Mucosa of stomach (tissue), 1 donor: Measurements from ENCODE around the gene TJP3.

Experiments
- H3K27me3 ChIP-seq: one replicate; pipeline ENCODE4 v1.7.0; 2013; ENCODE audit warnings: mild to moderate bottlenecking, low read length; ENCODE audit not compliant: control insufficient read depth, insufficient read depth
- H3K36me3 ChIP-seq: one replicate; pipeline ENCODE4 v1.7.0; 2013; ENCODE audit warnings: low read length; ENCODE audit not compliant: control insufficient read depth, insufficient read depth
- H3K4me1 ChIP-seq: one replicate; pipeline ENCODE4 v1.7.0; 2013; ENCODE audit warnings: mild to moderate bottlenecking, low read length; ENCODE audit not compliant: control insufficient read depth, insufficient read depth
- H3K4me3 ChIP-seq: one replicate; pipeline ENCODE4 v1.7.0; 2013; ENCODE audit warnings: low read length
- H3K9ac ChIP-seq: one replicate; pipeline ENCODE4 v1.7.0; 2013; ENCODE audit warnings: mild to moderate bottlenecking, low read length, moderate library complexity
- H3K9me3 ChIP-seq: one replicate; pipeline ENCODE4 v1.7.0; 2013; ENCODE audit warnings: mild to moderate bottlenecking, low read length, moderate library complexity; ENCODE audit not compliant: control insufficient read depth
- donor health status: Pancreatic carcinoma.

The TJP3 gene

GRCh38 chr19:3712663-3713611 is 4.8 kb downstream of the TJP3 start:
- peak overlapping the region; percentile 14 for H3K4me3 ChIP-seq
- no peaks in the 10 kb centered on the region for H3K9me3 ChIP-seq
- H3K4me1 ChIP-seq, result peaks cover 43% of the 10 kb centered on the region
- H3K9ac ChIP-seq, result peak overlapping the region; percentile 53
- H3K27me3 ChIP-seq, result no peaks in the 10 kb centered on the region
- no peaks in the 10 kb centered on the region for H3K36me3 ChIP-seq

- Histone ChIP-seq H3K36me3 (no peaks in the 10 kb centered on the region), H3K4me3 (no peak overlapping the region), H3K9me3 (no peaks in the 10 kb centered on the region), H3K27me3 (peaks cover 3% of the 10 kb centered on the region), H3K4me1 (peaks cover 64% of the 10 kb centered on the region), H3K9ac (no peak overlapping the region)
These were observed 8.0 kb downstream of the TJP3 start for GRCh38 chr19:3716147-3716668.

GRCh38 chr19:3719868-3720267 is 11.7 kb downstream of the TJP3 start:
- H3K4me1 ChIP-seq, result peaks cover 56% of the 10 kb centered on the region
- peaks cover 13% of the 10 kb centered on the region for H3K27me3 ChIP-seq
- no peak overlapping the region for H3K9ac ChIP-seq
- H3K4me3 ChIP-seq, result no peak overlapping the region
- H3K9me3 ChIP-seq, result no peaks in the 10 kb centered on the region
- H3K36me3 ChIP-seq, result no peaks in the 10 kb centered on the region

GRCh38 chr19:3720349-3720917 is 12.2 kb downstream of the TJP3 start:
- peaks cover 62% of the 10 kb centered on the region for H3K4me1 ChIP-seq
- no peaks in the 10 kb centered on the region for H3K36me3 ChIP-seq
- H3K4me3 ChIP-seq, result peak overlapping the region; percentile 60
- peaks cover 13% of the 10 kb centered on the region for H3K27me3 ChIP-seq
- H3K9me3 ChIP-seq, result no peaks in the 10 kb centered on the region
- H3K9ac ChIP-seq, result peak overlapping the region; percentile 55

- Histone ChIP-seq H3K9ac (peak overlapping the region; percentile 63), H3K36me3 (no peaks in the 10 kb centered on the region), H3K4me1 (peaks cover 66% of the 10 kb centered on the region), H3K4me3 (peak overlapping the region; percentile 60), H3K9me3 (no peaks in the 10 kb centered on the region), H3K27me3 (peaks cover 13% of the 10 kb centered on the region)
These were observed 13.1 kb downstream of the TJP3 start for GRCh38 chr19:3721131-3721886.

GRCh38 chr19:3721887-3722442 is 13.8 kb downstream of the TJP3 start:
- H3K9me3 ChIP-seq, result no peaks in the 10 kb centered on the region
- no peaks in the 10 kb centered on the region for H3K36me3 ChIP-seq
- peaks cover 70% of the 10 kb centered on the region for H3K4me1 ChIP-seq
- peak overlapping the region; percentile 58 for H3K4me3 ChIP-seq
- H3K9ac ChIP-seq, result peak overlapping the region; percentile 63
- peaks cover 13% of the 10 kb centered on the region for H3K27me3 ChIP-seq

GRCh38 chr19:3722443-3723109 is 14.4 kb downstream of the TJP3 start:
- Histone ChIP-seq H3K36me3 (no peaks in the 10 kb centered on the region), H3K27me3 (peaks cover 13% of the 10 kb centered on the region), H3K9ac (peak overlapping the region; percentile 63), H3K4me3 (peak overlapping the region; percentile 58), H3K4me1 (peaks cover 72% of the 10 kb centered on the region), H3K9me3 (no peaks in the 10 kb centered on the region)

GRCh38 chr19:3723110-3723488 is 14.9 kb downstream of the TJP3 start:
- H3K4me3 ChIP-seq, result no peak overlapping the region
- H3K36me3 ChIP-seq, result no peaks in the 10 kb centered on the region
- no peak overlapping the region for H3K9ac ChIP-seq
- peaks cover 70% of the 10 kb centered on the region for H3K4me1 ChIP-seq
- peaks cover 13% of the 10 kb centered on the region for H3K27me3 ChIP-seq
- no peaks in the 10 kb centered on the region for H3K9me3 ChIP-seq

GRCh38 chr19:3723883-3724282 is 15.7 kb downstream of the TJP3 start:
- H3K9me3 ChIP-seq, result no peaks in the 10 kb centered on the region
- H3K4me3 ChIP-seq, result no peak overlapping the region
- no peak overlapping the region for H3K9ac ChIP-seq
- H3K36me3 ChIP-seq, result no peaks in the 10 kb centered on the region
- peaks cover 13% of the 10 kb centered on the region for H3K27me3 ChIP-seq
- peaks cover 70% of the 10 kb centered on the region for H3K4me1 ChIP-seq

GRCh38 chr19:3725121-3725520 is 16.9 kb downstream of the TJP3 start:
- no peaks in the 10 kb centered on the region for H3K36me3 ChIP-seq
- H3K9me3 ChIP-seq, result no peaks in the 10 kb centered on the region
- peaks cover 13% of the 10 kb centered on the region for H3K27me3 ChIP-seq
- no peak overlapping the region for H3K9ac ChIP-seq
- H3K4me1 ChIP-seq, result peaks cover 59% of the 10 kb centered on the region
- no peak overlapping the region for H3K4me3 ChIP-seq

GRCh38 chr19:3725640-3726310 is 17.6 kb downstream of the TJP3 start:
- Histone ChIP-seq H3K27me3 (peaks cover 13% of the 10 kb centered on the region), H3K4me3 (no peak overlapping the region)

More at GRCh38 chr19:3725640-3726310, 17.6 kb downstream of the TJP3 start:
- H3K4me1 ChIP-seq, result peaks cover 53% of the 10 kb centered on the region
- H3K9me3 ChIP-seq, result no peaks in the 10 kb centered on the region
- no peaks in the 10 kb centered on the region for H3K36me3 ChIP-seq
- no peak overlapping the region for H3K9ac ChIP-seq
